ENCODE measurements around the gene SULT1A2.

DNA sequence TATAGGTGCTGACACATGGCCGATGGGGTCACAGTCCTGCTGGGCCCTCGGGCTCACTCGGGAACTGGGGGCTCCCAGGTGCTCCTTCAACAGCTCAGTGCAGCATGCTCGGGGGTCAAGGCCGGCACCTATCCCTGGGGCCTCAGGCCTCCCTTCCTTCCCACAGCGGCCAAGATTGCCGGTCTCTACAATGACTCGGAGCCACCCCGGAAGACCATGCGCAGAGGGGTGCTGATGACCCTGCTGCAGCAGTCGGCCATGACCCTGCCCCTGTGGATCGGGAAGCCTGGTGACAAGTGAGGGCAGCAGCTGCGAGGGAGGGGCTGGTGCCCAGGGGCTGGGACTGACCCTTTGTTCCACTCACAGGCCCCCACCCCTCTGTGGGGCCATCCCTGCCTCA is 6.9 kb downstream of the SULT1A2 start:
- TF ChIP-seq, protein P1, sequence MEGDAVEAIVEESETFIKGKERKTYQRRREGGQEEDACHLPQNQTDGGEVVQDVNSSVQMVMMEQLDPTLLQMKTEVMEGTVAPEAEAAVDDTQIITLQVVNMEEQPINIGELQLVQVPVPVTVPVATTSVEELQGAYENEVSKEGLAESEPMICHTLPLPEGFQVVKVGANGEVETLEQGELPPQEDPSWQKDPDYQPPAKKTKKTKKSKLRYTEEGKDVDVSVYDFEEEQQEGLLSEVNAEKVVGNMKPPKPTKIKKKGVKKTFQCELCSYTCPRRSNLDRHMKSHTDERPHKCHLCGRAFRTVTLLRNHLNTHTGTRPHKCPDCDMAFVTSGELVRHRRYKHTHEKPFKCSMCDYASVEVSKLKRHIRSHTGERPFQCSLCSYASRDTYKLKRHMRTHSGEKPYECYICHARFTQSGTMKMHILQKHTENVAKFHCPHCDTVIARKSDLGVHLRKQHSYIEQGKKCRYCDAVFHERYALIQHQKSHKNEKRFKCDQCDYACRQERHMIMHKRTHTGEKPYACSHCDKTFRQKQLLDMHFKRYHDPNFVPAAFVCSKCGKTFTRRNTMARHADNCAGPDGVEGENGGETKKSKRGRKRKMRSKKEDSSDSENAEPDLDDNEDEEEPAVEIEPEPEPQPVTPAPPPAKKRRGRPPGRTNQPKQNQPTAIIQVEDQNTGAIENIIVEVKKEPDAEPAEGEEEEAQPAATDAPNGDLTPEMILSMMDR (IDR thresholded peaks at IDR 0.05), result no peak
- TF ChIP-seq POLR2A (IDR thresholded peaks at IDR 0.05) (no peak), EP300 (IDR thresholded peaks at IDR 0.05) (no peak)

Measured in tibial nerve (tissue), 4 donors.